ENCODE results near the gene HYAL3. TPM values are rescaled to one million over a fixed set of nuclear protein-coding genes. Genes with fewer than 3 reads are reported as not detected.
A peak's percentile ranks its signal among the peaks of the same experiment; 100 is the strongest.

The HYAL3 gene
- total and polyA plus RNA-seq, 2 of the 13 experiments (the other 11 are each of a cell fraction or from before 2014, with no cell fraction given): 5.5 to 10.4 TPM

- no peak for TF ChIP-seq NFAT5 (CRISPR knock-in tag; IDR thresholded peaks at IDR 0.05)
- no peak for TF ChIP-seq TOPORS (CRISPR knock-in tag; IDR thresholded peaks at IDR 0.05)
- TF ChIP-seq RBM39 (IDR thresholded peaks at IDR 0.05; ENCODE audit: low read depth, low read length, poor library complexity, severe bottlenecking): no peak
- TF ChIP-seq, protein P1, sequence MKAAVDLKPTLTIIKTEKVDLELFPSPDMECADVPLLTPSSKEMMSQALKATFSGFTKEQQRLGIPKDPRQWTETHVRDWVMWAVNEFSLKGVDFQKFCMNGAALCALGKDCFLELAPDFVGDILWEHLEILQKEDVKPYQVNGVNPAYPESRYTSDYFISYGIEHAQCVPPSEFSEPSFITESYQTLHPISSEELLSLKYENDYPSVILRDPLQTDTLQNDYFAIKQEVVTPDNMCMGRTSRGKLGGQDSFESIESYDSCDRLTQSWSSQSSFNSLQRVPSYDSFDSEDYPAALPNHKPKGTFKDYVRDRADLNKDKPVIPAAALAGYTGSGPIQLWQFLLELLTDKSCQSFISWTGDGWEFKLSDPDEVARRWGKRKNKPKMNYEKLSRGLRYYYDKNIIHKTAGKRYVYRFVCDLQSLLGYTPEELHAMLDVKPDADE (CRISPR knock-in tag; IDR thresholded peaks at IDR 0.05): no peak
- no peak for TF ChIP-seq ZC3H13 (CRISPR knock-in tag; IDR thresholded peaks at IDR 0.05)
- TF ChIP-seq MYC (CRISPR knock-in tag; IDR thresholded peaks at IDR 0.05; ENCODE audit: borderline replicate concordance): peak; percentile 29; the same call in 1 of the 2 replicates
- TF ChIP-seq TEAD2 (CRISPR knock-in tag; IDR thresholded peaks at IDR 0.05): no peak
- no peak for TF ChIP-seq ZNF326 (CRISPR knock-in tag; IDR thresholded peaks at IDR 0.05; ENCODE audit: borderline replicate concordance)
- TF ChIP-seq MIXL1 (CRISPR knock-in tag; IDR thresholded peaks at IDR 0.05): no peak
- TF ChIP-seq ZNF331 (CRISPR knock-in tag; IDR thresholded peaks at IDR 0.05): no peak
- no peak for TF ChIP-seq ZNF232 (CRISPR knock-in tag; IDR thresholded peaks at IDR 0.05; ENCODE audit: borderline replicate concordance)
- TF ChIP-seq NRL (CRISPR knock-in tag; IDR thresholded peaks at IDR 0.05; ENCODE audit: borderline replicate concordance): no peak
- TF ChIP-seq NFE2 (CRISPR knock-in tag; IDR thresholded peaks at IDR 0.05): no peak
- TF ChIP-seq, protein P2, sequence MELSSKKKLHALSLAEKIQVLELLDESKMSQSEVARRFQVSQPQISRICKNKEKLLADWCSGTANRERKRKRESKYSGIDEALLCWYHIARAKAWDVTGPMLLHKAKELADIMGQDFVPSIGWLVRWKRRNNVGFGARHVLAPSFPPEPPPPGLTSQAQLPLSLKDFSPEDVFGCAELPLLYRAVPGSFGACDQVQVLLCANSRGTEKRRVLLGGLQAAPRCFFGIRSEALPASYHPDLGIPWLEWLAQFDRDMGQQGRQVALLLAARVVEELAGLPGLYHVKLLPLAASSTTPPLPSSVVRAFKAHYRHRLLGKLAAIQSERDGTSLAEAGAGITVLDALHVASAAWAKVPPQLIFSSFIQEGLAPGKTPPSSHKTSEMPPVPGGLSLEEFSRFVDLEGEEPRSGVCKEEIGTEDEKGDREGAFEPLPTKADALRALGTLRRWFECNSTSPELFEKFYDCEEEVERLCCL (CRISPR knock-in tag; IDR thresholded peaks at IDR 0.05; ENCODE audit: borderline replicate concordance): no peak
- TF ChIP-seq ZNF382 (CRISPR knock-in tag; IDR thresholded peaks at IDR 0.05; ENCODE audit: borderline replicate concordance): no peak
- no peak for TF ChIP-seq FOXA1 (IDR thresholded peaks at IDR 0.05)
- no peak for TF ChIP-seq FOXA1 (CRISPR knock-in tag; IDR thresholded peaks at IDR 0.05)
- no peak for TF ChIP-seq RBAK (CRISPR knock-in tag; IDR thresholded peaks at IDR 0.05)
- TF ChIP-seq ZBTB2 (CRISPR knock-in tag; IDR thresholded peaks at IDR 0.05; ENCODE audit: low read depth): no peak
- TF ChIP-seq TSC22D2 (CRISPR knock-in tag; IDR thresholded peaks at IDR 0.05; ENCODE audit: borderline replicate concordance): no peak
- TF ChIP-seq AGO2 (optimal IDR thresholded peaks at IDR 0.05; ENCODE audit: low read depth, low read length): peak; percentile 30
- no peak for TF ChIP-seq ZNF333 (CRISPR knock-in tag; IDR thresholded peaks at IDR 0.05; ENCODE audit: borderline replicate concordance)
- TF ChIP-seq U2AF1 (optimal IDR thresholded peaks at IDR 0.05; ENCODE audit: low read depth, low read length): no peak
These were observed 34.7 kb downstream of the HYAL3 start (continued) for GRCh38 chr3:50264383-50264963.
